ENCODE results near the gene GJB3.

GRCh38 chr1:34781844-34782391, 904 bp downstream of the GJB3 start:
- TF ChIP-seq CTCF (IDR thresholded peaks at IDR 0.05; ENCODE audit: borderline replicate concordance, extremely low read depth, low read length, poor library complexity, severe bottlenecking) = no peak
- TF ChIP-seq EZH2 (IDR thresholded peaks at IDR 0.05; ENCODE audit: borderline replicate concordance, low read depth, low read length, severe bottlenecking) = no peak

All from DND-41 (cell line).